IPS-20b (cell line): ENCODE results near the gene CAV2.

Experiments
- H3K27ac ChIP-seq: one replicate; pipeline ENCODE4 v1.5.1; 2013; ENCODE audit warnings: low read length
- H3K27me3 ChIP-seq: 2 replicates; pipeline ENCODE4 v1.6.1; 2013; ENCODE audit warnings: mild to moderate bottlenecking, low read length, inconsistent platforms; ENCODE audit not compliant: insufficient read depth
- H3K36me3 ChIP-seq: 2 replicates; pipeline ENCODE4 v1.6.1; 2013; ENCODE audit warnings: low read depth, mild to moderate bottlenecking, inconsistent platforms, low read length, moderate library complexity; ENCODE audit not compliant: insufficient read depth
- H3K4me1 ChIP-seq: 2 replicates; pipeline ENCODE4 v1.6.1; 2013; ENCODE audit warnings: mild to moderate bottlenecking, control low read depth, inconsistent platforms, low read length, moderate library complexity; ENCODE audit not compliant: insufficient read depth
- H3K4me3 ChIP-seq: 2 replicates; pipeline ENCODE4 v1.5.1; 2013; ENCODE audit warnings: mild to moderate bottlenecking, low read length, inconsistent platforms
- H3K9ac ChIP-seq: 2 replicates; pipeline ENCODE4 v1.6.1; 2013; ENCODE audit warnings: low read depth, mild to moderate bottlenecking, inconsistent platforms, low read length, moderate library complexity
- H3K9me3 ChIP-seq: 2 replicates; pipeline ENCODE4 v1.6.1; 2013; ENCODE audit warnings: mild to moderate bottlenecking, low read depth, low read length, inconsistent platforms; ENCODE audit not compliant: insufficient read depth

Gene CAV2

GRCh38 chr7:116553168-116553964, 53.8 kb downstream of the CAV2 start:
- Histone ChIP-seq H3K27ac (no peak overlapping the region), H3K4me1 (no peaks in the 10 kb centered on the region), H3K36me3 (no peaks in the 10 kb centered on the region), H3K9me3 (no peaks in the 10 kb centered on the region), H3K9ac (no peak overlapping the region), H3K27me3 (no peaks in the 10 kb centered on the region), H3K4me3 (no peak overlapping the region)

GRCh38 chr7:116554436-116554835, 54.9 kb downstream of the CAV2 start:
- Histone ChIP-seq H3K9ac (no peak overlapping the region), H3K4me1 (no peaks in the 10 kb centered on the region), H3K36me3 (no peaks in the 10 kb centered on the region; the same call in 1 of the 2 replicates), H3K9me3 (no peaks in the 10 kb centered on the region), H3K27me3 (no peaks in the 10 kb centered on the region), H3K4me3 (no peak overlapping the region), H3K27ac (no peak overlapping the region)

DNA sequence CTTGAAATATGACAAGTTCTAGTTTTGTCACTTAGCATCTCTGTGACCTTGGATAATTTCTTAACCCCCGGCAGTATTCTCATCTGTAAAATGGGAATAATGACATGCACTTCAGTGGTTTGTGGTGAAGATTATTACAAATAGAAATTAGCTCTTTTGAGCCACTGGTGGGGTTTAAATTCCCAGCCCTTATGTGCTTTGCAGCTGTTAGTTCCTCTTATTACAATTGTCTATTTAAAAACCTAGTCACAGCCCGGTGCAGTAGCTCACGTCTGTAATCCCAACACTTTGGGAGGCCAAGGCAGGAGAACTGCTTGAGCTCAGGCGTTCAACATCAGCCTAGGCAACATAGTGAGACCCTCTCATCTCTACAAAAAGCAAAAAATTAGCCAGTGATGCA, 55.4 kb downstream of the CAV2 start:
- H3K4me3 ChIP-seq: no peak overlapping the region
- no peak overlapping the region for H3K9ac ChIP-seq
- H3K4me1 ChIP-seq: no peaks in the 10 kb centered on the region
- no peaks in the 10 kb centered on the region for H3K9me3 ChIP-seq
- H3K27ac ChIP-seq: no peak overlapping the region
- H3K36me3 ChIP-seq: no peaks in the 10 kb centered on the region; the same call in 1 of the 2 replicates
- H3K27me3 ChIP-seq: no peaks in the 10 kb centered on the region

DNA sequence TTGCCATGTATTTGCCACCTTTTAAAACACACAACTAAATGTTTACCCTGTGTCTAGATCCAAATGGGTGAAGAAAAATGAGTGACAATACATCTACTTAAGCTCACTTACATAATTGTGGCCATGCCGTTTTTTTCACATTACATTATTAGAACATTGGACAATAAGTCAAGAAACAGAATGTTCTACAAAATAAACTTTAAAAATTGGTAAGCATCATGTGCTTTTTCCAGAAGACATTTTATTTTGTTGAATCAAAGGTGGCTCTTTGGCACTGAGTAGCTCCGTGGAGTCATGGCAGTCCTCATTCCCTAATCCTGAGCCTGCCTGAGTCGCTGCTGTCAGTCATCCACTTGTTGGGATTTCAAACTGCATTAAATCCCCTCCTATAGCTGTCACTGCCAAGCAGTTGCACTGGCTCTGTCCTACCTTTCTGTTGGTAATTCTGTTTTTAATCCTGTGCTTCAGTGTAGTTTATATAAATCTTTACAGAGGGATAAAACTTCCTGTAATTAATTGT, 57.6 kb downstream of the CAV2 start:
- H3K9me3 ChIP-seq: no peaks in the 10 kb centered on the region
- H3K4me1 ChIP-seq: no peaks in the 10 kb centered on the region
- H3K27ac ChIP-seq: no peak overlapping the region
- H3K9ac ChIP-seq: no peak overlapping the region
- H3K27me3 ChIP-seq: no peaks in the 10 kb centered on the region
- no peaks in the 10 kb centered on the region; the same call in 1 of the 2 replicates for H3K36me3 ChIP-seq
- H3K4me3 ChIP-seq: no peak overlapping the region

DNA sequence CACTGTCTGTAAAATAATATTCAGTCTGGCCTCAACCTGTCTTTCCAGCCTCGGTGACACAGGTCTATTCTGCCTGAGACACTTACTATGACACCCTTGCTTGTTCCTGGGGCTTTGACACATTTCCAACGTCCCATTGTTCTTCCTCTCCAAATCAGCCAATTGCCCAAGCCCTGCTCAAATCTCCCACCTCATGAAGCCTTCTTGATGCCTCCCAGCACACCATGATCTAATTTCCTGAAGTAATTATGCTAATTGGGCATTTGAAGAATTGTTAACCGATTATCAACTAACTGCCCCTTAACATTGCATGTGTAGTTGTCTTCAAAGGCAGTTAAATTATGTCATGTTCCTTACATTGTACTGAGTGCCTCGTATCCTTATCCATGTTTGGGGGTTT, 58.4 kb downstream of the CAV2 start:
- Histone ChIP-seq H3K9ac (no peak overlapping the region), H3K27ac (no peak overlapping the region), H3K27me3 (no peaks in the 10 kb centered on the region), H3K4me3 (no peak overlapping the region), H3K36me3 (no peaks in the 10 kb centered on the region; the same call in 1 of the 2 replicates), H3K9me3 (no peaks in the 10 kb centered on the region), H3K4me1 (no peaks in the 10 kb centered on the region)
